ENCODE results near the gene DCAF4.
"Not testable (repeated sequence)": the region's sequence is repeated elsewhere in the genome, so short reads cannot be mapped to it uniquely, and the experiment has no call there.

DCAF4 gene

DNA sequence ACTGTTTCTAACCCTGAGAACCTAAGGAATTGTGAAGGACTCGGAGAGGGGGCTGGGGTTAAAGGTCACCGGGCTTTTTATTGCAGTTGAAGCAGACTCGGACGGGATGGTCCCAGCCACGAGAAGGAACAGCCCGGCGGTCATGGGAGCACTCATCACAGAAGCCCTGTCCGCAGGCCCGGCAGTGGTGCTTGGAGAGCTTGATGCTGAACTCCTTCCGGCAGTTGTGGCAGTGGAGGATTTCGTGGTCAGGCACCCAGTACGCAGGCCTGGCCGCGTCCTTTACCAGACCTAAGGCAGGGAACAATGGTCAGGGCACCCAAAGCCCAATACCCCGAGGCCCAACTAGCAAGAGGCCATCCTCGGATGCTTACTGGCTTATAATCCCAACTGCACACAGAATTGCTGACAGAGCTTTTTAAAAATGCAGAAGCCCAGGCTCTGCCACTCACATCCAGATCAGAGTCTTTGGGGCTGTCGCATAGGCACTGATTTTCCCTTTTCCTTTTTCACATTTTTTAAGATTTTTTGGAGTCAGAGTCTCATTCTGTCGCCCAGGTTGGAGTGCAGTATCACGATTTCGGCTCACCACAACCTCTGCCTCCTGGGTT lies 44.7 kb downstream of the DCAF4 start:
- DNase-seq (ENCODE audit: low read depth) = no peak

DNA sequence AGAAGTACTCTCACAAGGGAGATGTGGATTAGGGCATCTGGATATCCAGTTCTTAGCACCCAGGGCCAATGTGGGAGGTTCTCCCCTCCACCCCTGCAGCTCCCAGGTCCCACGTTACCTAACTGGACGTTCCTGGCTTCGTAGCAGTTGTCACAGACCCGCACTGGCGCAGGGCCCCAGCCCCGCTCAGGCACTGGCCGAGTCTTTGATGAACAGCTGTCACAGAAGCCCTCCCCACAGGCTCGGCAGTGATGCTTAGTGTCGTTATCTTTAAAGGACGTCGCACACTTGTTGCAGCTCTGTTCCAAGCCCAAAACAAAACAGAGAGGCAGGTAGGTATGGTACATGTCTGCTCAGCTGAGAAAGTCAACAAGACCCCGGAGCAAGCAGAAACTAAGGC lies 48.4 kb downstream of the DCAF4 start:
- DNase-seq (ENCODE audit: low read depth) = no peak

DNA sequence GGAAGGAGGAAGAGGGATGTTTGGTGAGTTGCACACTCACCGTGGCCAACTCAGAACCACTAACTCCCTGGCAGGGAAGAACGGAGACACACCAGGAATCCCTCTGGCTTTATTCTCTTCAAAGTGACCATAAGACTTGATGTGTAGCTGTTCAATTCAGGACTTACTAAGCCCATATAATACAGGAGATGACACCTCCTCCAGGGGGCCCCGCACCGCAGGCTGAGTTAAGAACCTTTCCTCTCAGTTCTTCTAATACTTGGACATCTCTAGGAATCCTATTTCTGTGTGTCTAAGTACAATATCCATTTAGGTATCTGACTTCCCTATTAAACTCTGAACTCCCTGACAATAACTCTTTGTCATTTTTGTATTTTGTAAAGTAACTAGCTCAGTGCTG lies 49.5 kb downstream of the DCAF4 start:
- DNase-seq (ENCODE audit: low read depth) = no peak

DNA sequence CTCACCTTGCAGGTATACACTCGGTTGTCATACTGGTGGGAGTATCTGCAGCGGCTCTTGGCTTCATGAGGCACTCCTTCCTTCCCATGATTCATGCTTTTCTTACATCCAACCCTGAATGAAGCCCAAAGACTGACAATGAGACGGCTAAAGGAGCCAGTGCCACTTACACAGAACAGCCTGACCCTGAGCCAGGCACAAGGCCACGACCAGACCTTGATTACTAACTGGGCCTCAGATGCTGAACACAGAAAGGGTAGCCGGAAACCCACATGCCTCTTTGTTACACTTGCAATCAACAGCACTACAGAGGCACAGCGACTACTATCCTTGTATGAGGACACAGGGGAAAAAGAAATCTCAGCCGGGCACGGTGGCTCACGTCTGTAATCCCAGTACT lies 52.6 kb downstream of the DCAF4 start:
- DNase-seq (ENCODE audit: low read depth) = no peak

DNA sequence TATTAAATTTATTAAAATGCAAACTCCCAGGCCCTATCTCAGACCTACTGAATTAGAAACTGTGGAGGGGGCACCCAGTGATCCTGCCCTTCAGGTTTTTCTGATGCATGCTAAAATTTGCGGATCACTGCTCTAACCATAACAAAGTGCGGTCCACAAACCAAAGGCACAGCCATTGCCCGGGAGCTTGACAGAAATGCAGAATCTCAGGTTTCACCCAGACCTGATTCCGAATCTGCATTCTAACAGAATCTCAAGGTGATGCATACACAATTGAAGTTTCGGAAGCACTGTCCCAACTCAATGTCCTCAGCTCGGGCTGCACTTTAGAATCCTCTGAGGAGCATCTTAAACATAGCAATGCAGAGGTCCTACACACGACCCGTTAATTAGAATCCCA lies 54.6 kb downstream of the DCAF4 start:
- DNase-seq (ENCODE audit: low read depth) = no peak

DNA sequence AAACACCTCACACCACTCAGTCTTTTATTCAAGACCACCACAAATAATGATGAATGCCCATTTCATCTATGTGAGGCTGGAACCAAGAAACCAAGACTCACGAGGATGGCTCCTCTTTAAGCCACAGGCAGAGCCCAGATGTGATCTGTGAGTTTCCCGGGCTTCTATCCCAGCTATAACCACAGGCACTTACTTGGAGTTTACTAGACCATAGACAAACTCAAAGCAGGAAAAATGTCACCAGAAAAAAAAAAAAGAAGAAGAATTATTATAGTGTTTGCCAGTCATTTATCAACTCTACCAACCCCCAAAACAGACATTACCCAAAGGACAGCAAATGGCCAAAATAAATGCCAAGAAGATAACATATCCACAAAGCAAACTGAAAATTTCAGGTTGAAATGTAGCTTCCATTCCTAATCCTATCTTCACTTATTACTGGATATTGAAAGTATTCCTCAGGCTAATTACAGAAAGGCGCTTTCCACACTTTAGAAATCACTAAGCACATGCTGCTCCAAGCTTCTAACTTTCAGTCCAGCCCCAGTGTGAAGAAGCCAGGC lies 56.0 kb downstream of the DCAF4 start:
- DNase-seq (ENCODE audit: low read depth) = no peak

DNA sequence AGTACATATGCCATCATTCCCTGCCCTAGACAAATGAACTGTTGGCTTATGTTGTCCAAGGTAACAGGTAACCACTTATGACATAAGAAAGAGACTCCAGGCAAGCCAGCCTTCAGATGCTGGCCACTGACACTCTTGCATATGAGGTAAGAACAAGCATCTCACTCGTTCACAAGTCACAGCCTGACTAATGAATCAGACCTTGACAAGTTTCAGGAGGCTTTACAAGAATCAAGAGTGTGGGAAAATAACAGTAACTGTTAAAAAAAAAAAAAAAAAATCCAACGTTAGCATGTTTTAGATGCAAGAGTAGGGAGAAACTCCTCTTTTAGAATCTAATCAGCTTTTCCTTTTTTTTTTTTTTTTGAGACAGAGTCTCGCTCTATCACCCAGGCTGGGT lies 60.0 kb downstream of the DCAF4 start:
- no peak for DNase-seq (ENCODE audit: low read depth)

DNA sequence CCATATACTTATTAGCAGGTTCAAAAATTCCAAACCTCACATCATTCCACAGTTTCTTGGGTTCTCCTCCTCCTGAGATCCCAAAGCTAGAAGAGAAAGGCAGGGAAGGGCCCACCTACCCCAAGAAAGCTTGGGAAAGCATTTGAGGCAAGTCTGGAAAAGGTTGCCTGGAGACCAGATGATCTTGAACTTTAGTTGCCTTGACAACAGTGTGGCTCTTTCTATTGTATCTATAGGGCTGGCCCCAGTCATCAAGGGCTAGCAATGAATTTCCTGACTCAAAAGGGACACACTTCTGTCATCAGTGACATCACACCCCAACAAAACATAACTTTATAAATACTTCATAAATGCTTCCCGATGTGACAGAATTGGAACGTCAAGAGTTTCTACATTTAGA lies 60.6 kb downstream of the DCAF4 start:
- DNase-seq (ENCODE audit: low read depth) = no peak

DNA sequence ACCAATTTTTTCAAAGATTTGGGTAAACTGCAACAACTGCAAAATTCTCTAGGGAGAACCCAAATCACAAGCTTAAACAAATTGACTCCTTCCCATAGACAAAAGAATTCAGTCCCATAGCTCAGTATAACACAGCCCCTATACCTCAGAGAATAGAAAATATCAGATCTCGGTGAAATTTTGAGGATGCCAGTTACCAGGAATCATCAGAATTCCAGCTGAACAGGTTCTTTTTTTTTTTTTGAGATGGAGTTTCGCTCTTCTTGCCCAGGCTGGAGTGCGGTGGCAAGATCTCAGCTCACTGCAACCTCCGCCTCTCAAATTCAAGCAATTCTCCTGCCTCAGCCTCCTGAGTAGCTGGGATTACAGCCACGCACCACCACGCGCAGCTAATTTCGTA lies 63.9 kb downstream of the DCAF4 start:
- DNase-seq (ENCODE audit: low read depth) = no peak

DNA sequence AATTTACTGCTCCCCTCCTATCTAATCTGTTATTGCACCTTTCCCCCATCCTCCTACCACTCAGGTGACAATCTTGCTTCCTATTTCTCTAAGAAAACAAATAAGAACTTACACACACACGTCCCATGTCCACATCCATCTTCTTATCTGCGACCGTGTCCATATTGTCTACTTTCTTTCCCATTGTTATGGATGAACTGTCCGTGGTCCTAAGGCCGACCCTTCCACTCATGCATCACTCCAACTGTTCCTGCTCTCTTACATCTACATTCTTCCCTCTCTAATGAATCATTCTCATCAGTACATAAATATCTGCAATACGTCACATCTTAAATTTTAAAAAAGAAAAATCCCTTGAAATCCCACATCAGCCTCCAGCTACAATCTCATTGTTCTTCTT lies 70.7 kb downstream of the DCAF4 start:
- no peak for DNase-seq (ENCODE audit: low read depth)

DNA sequence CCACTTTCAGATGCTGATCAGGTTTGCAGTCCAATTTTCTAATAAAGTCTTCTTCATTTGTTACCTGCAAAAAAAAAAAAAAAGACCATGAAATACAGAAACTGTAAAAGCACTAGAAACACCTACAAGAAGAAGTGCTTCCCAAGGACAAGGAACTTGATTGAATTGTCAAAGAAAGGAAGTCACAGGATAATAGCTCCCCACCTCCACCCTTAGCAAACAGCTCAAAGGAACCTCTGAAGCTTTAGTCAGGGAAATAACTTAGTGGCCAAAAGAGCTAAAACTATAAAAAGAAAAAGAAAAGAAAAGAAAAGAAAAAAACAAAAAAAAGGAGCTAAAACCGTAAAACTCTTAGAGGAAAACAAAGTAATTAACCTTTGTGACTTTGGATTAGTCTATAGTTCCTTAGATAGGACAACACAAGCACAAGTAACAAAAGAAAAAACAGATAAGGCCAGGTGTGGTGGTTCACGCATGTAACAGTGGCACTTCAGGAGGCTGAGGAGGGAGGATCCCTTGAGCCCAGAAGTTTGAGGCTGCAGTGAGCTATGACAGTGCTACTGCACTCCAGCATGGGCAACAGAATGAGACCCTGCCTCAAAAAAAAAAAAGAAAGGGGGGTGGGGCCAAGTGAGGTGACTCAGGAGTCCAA lies 72.1 kb downstream of the DCAF4 start:
- no peak for DNase-seq (ENCODE audit: low read depth)

DNA sequence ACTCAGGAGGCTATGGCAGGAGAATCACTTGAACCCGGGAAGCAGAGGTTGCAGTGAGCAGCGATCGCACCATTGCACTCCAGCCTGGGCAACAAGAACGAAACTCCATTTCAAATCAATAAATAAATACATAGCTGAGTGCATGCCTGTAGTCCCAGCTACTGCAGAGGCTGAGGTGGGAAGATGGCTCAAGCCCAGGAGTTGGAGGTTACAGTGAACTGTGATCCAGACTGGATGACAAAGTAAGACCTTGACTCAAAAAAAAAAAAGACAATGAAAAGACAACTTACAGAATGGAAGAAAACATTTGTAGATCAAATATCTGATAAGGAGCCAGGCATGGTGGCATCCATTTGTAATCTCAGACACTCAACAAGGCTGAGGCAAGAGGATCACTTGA lies 73.1 kb downstream of the DCAF4 start:
- no peak for DNase-seq (ENCODE audit: low read depth)

DNA sequence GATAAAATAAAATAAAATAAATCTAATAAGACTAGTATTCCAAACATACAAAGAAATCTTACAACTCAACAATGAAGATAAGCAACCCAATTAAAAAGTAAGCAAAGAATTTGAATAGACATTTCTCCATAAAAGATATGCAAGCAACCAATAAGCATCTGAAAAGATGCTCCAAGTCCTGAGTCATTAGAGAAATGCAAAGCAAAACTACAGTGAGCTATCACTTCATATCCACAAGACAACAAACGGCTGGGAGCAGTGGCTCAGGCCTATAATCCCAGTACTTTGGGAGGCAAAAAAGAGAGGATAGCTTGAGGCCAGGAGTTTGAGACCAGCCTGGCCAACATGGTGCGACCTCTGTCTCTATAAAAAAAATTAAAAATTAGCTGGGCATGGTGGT lies 73.8 kb downstream of the DCAF4 start:
- no peak for DNase-seq (ENCODE audit: low read depth)

DNA sequence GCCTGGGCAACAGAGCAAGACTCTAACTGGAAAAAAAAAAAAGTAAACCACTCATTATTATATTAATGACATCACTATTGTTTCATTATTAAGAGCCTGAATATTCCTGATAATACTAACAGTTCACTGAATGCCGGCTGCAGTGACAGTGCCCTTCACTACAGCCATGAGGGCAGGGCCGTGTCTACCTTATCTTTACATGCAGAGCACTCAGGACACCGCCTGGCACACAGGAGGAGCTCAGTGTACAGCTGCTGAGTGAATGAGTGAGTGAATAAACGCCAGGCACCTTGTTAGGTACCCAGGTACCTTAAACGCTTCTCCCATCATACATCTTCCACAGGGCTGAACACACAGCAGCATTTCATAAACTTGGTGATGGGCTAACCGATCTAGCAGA lies 77.4 kb downstream of the DCAF4 start:
- no peak for DNase-seq (ENCODE audit: low read depth)

DNA sequence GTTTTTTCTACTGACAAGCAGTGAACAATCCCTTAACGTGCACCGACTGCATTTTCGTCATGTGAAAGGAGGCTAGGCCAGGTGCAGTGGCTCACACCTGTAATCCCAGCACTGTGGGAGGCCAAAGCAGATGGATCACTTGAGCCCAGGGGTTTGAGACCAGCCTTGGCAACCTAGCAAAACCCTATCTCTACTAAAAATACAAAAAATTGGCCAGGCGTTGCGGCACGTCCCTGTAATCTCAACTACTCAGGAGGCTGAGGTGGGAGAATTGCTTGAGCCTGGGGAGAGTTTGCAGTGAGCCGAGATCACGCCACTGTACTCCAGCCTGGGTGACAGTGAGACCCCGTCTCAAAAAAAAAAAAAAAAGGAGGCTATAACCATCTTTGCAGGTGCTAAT lies 78.4 kb downstream of the DCAF4 start:
- DNase-seq (ENCODE audit: low read depth) = not testable (repeated sequence)

DNA sequence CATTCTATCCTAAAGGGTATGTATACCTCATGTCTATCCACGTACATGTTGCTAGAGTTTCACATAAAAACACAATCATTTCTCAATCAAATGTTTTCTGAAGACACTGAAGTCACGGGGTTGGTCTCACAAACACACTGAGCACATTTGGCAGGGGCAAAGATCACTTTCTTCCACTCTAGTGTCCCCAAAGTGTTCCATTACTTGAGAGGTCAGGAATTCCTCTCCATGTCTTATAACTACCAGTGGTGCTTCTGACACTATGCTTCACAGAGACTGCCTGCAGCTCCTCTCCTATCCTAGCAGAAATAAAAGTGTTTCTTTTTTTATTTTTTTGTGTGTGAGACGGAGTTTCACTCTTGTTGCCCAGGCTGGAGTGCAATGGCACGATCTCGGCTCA lies 81.6 kb downstream of the DCAF4 start:
- no peak for DNase-seq (ENCODE audit: low read depth)

DNA sequence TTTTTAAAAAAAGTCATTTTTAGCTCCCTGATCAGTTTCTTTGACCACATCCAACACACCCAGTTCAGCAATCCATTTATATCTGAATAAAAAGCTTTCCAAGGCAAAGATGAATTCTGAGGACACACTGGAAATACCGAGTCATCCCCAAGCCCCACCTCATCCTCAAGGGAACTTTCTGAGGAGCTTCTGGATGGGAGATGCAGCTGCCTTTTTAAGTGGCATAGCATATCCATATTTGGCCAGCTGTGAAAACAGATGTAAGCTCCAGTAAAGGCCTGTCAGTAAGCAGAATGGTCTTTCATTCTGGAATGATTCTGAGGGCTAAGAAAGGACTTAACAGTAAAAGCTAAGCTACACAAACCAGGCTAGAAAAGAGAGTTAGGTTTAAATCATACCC lies 82.2 kb downstream of the DCAF4 start:
- no peak for DNase-seq (ENCODE audit: low read depth)
